IMR-90 (cell line): ENCODE measurements around the gene JADE3. TPM values are rescaled to one million over a fixed set of nuclear protein-coding genes. Genes with fewer than 3 reads are reported as not detected.

Source experiments
- ATAC-seq: fragments of 200-7000 bp; cut with Tn5 transposase; 2 replicates; pipeline ENCODE4 v1.9.1; 2020; ENCODE audit warnings: low read depth, mild to moderate bottlenecking, moderate library complexity
- BruUV-seq: library from RNA; stranded (reverse); fragments of 400-500 nt; replicated peaks from 2 replicates; lab custom pipeline; 2021; lab: Mats Ljungman, UMichigan
- CTCF ChIA-PET: fragments of 300-600 bp; formaldehyde crosslinking; extraction: SDS; loops from one replicate; lab custom pipeline; 2021; ENCODE audit warnings: antibody characterized with exemption; lab: Yijun Ruan, JAX
- POLR2A ChIA-PET: fragments of 300-600 bp; sonication (Branson Sonifier 250); formaldehyde crosslinking; loops from one replicate; lab custom pipeline; 2022; ENCODE audit warnings: antibody characterized with exemption; ENCODE audit not compliant: unreplicated experiment; lab: Charles Lee
- DNase-seq: peaks from one replicate; pipeline ENCODE4 v3.0.0; 2013
- H2AFZ ChIP-seq: replicated peaks from 2 replicates; pipeline ENCODE3; 2013; ENCODE audit warnings: low read length, mild to moderate bottlenecking; ENCODE audit not compliant: poor library complexity
- H2AK5ac ChIP-seq: 2 replicates; pipeline ENCODE4 v1.6.1; 2013; ENCODE audit warnings: low read depth, low read length, inconsistent platforms
- H2AK9ac ChIP-seq: replicated peaks from 2 replicates; pipeline ENCODE3; 2013; ENCODE audit warnings: mild to moderate bottlenecking, low read depth, low read length, moderate library complexity; ENCODE audit not compliant: poor library complexity
- H2BK120ac ChIP-seq: 2 replicates; pipeline ENCODE4 v1.6.1; 2013; ENCODE audit warnings: low read depth, low read length, inconsistent platforms
- H2BK15ac ChIP-seq: 3 replicates; pipeline ENCODE4 v1.6.1; 2013; ENCODE audit warnings: low read depth, low read length, inconsistent platforms
- H2BK20ac ChIP-seq: 2 replicates; pipeline ENCODE4 v1.6.1; 2013; ENCODE audit warnings: low read depth, mild to moderate bottlenecking, inconsistent platforms, low read length, moderate library complexity
- H2BK5ac ChIP-seq: 2 replicates; pipeline ENCODE4 v1.6.1; 2013; ENCODE audit warnings: mild to moderate bottlenecking, low read depth, low read length, inconsistent platforms; ENCODE audit not compliant: poor library complexity, severe bottlenecking
- H3K14ac ChIP-seq: replicated peaks from 2 replicates; pipeline ENCODE4 v1.6.1; 2013; ENCODE audit warnings: low read depth, low read length, inconsistent platforms
- H3K18ac ChIP-seq: 2 replicates; pipeline ENCODE4 v1.6.1; 2013; ENCODE audit warnings: low read depth, low read length, control low read depth
- H3K23ac ChIP-seq: 2 replicates; pipeline ENCODE4 v1.6.1; 2013; ENCODE audit warnings: low read depth, low read length, inconsistent platforms
- H3K27ac ChIP-seq: 2 replicates; pipeline ENCODE4 v1.5.1; 2013; ENCODE audit warnings: mild to moderate bottlenecking, control low read depth, low read length; ENCODE audit not compliant: insufficient read depth
- H3K27me3 ChIP-seq: 2 replicates; pipeline ENCODE4 v1.6.1; 2013; ENCODE audit warnings: low read length; ENCODE audit not compliant: control insufficient read depth, insufficient read depth
- H3K36me3 ChIP-seq: 2 replicates; pipeline ENCODE4 v1.6.1; 2013; ENCODE audit warnings: low read length, mixed read lengths; ENCODE audit not compliant: control insufficient read depth, insufficient read depth
- H3K4ac ChIP-seq: 2 replicates; pipeline ENCODE4 v1.6.1; 2013; ENCODE audit warnings: low read depth, low read length, inconsistent platforms
- H3K4me1 ChIP-seq: 2 replicates; pipeline ENCODE4 v1.6.1; 2013; ENCODE audit warnings: low read length, mixed read lengths; ENCODE audit not compliant: control insufficient read depth, insufficient read depth
- H3K4me2 ChIP-seq: 2 replicates; pipeline ENCODE4 v1.6.1; 2013; ENCODE audit warnings: low read depth, mild to moderate bottlenecking, control low read depth, low read length, moderate library complexity
- H3K4me3 ChIP-seq: 2 replicates; pipeline ENCODE4 v1.5.1; 2013; ENCODE audit warnings: low read depth, mild to moderate bottlenecking, control low read depth, low read length, moderate library complexity; ENCODE audit not compliant: insufficient read depth
- H3K56ac ChIP-seq: 2 replicates; pipeline ENCODE4 v1.6.1; 2013; ENCODE audit warnings: low read length, inconsistent platforms; ENCODE audit not compliant: insufficient read depth; ENCODE audit errors: extremely low read depth
- H3K79me1 ChIP-seq, 2 experiments: 2 replicates each; pipeline ENCODE4 v1.6.1; 2013; ENCODE audit warnings: low read length in 2 of 2, inconsistent platforms in 1 of 2, low read depth in 1 of 2
- H3K9ac ChIP-seq: 2 replicates; pipeline ENCODE4 v1.6.1; 2013; ENCODE audit warnings: low read depth, low read length, control low read depth
- H3K9me1 ChIP-seq: 2 replicates; pipeline ENCODE4 v1.6.1; 2013; ENCODE audit warnings: low read length, inconsistent platforms; ENCODE audit not compliant: insufficient read depth
- H3K9me3 ChIP-seq: 2 replicates; pipeline ENCODE4 v1.6.1; 2013; ENCODE audit warnings: low read length; ENCODE audit not compliant: control insufficient read depth, insufficient read depth
- H4K20me1 ChIP-seq: 2 replicates; pipeline ENCODE4 v1.6.1; 2013; ENCODE audit warnings: low read length, inconsistent platforms; ENCODE audit not compliant: insufficient read depth
- H4K5ac ChIP-seq: 2 replicates; pipeline ENCODE4 v1.6.1; 2013; ENCODE audit warnings: mild to moderate bottlenecking, low read depth, low read length, control low read depth
- H4K8ac ChIP-seq, 2 experiments: 2 replicates each; pipeline ENCODE4 v1.6.1; 2013; ENCODE audit warnings: low read depth in 2 of 2, low read length in 2 of 2, control low read depth in 1 of 2, inconsistent platforms in 1 of 2
- H4K91ac ChIP-seq: 2 replicates; pipeline ENCODE4 v1.6.1; 2013; ENCODE audit warnings: low read depth, low read length, inconsistent platforms; ENCODE audit not compliant: insufficient read depth
- BHLHE40 ChIP-seq: fragments of 150-350 bp; IDR thresholded peaks from 2 replicates; pipeline ENCODE4 v1.6.1; 2016; ENCODE audit warnings: mild to moderate bottlenecking, low read depth, low read length
- CEBPB ChIP-seq: IDR thresholded peaks from 2 replicates; pipeline ENCODE4 v1.6.1; 2012; ENCODE audit warnings: low read depth, low read length, improper control_type of control experiment
- CTCF ChIP-seq: conservative IDR thresholded peaks from 2 replicates; pipeline ENCODE4 v1.5.1; 2012; ENCODE audit warnings: mild to moderate bottlenecking, low read depth, low read length, improper control_type of control experiment
- MXI1 ChIP-seq: IDR thresholded peaks from 2 replicates; pipeline ENCODE4 v1.6.1; 2012; ENCODE audit warnings: low read depth, mild to moderate bottlenecking, low read length, moderate library complexity, borderline replicate concordance
- POLR2A ChIP-seq: IDR thresholded peaks from 2 replicates; pipeline ENCODE4 v1.6.1; 2012; ENCODE audit warnings: mild to moderate bottlenecking, low read depth, low read length
- RAD21 ChIP-seq: IDR thresholded peaks from 2 replicates; pipeline ENCODE4 v1.6.1; 2012; ENCODE audit warnings: low read length, improper control_type of control experiment
- RCOR1 ChIP-seq: IDR thresholded peaks from 2 replicates; pipeline ENCODE4 v1.6.1; 2012; ENCODE audit warnings: mild to moderate bottlenecking, low read length, improper control_type of control experiment; ENCODE audit not compliant: insufficient replicate concordance
- RFX5 ChIP-seq: IDR thresholded peaks from 2 replicates; pipeline ENCODE4 v1.8.0; 2012; ENCODE audit warnings: low read depth, mild to moderate bottlenecking, low read length, moderate library complexity
- USF2 ChIP-seq: fragments of 150-350 bp; IDR thresholded peaks from 2 replicates; pipeline ENCODE4 v1.6.1; 2017; ENCODE audit warnings: mild to moderate bottlenecking, antibody characterized with exemption, low read length, low read depth
- dilution Hi-C: fragments of 300-500 bp; cut with HindIII; formaldehyde crosslinking; loops from one replicate; pipeline ENCODE4 v1.14.3; 2018; ENCODE audit warnings: low sequenced_read_pairs; ENCODE audit not compliant: unreplicated experiment
- in situ Hi-C: fragments of 300-500 bp; cut with MboI; formaldehyde crosslinking; loops from 3 replicates; pipeline ENCODE4 v1.14.3; 2019; ENCODE audit warnings: low sequenced_read_pairs, inconsistent platforms, mixed read lengths
- intact Hi-C: fragments of 100-400 bp; cut with micrococcal nuclease; formaldehyde crosslinking; loops from 2 replicates; pipeline ENCODE4 v1.10.0; 2022
- polyA plus RNA-seq, 3 experiments: library from polyadenylated mRNA; depleted of rRNA; stranded (reverse); fragments of >200 nt; gene quantifications; 2 replicates each; pipeline ENCODE4 v1.2.3, GENCODE V29; 2012; ENCODE audit warnings: low replicate concordance in 1 of 3
- total RNA-seq: library from RNA; depleted of rRNA; stranded (reverse); fragments of >200 nt; gene quantifications from 2 replicates; pipeline ENCODE4 v1.2.3, GENCODE V29; 2012

JADE3 gene
- total and polyA plus RNA-seq, 2 of the 4 experiments (the other 2 are of a cell fraction), result 2.1 to 4.7 TPM

GRCh38 chrX:47068720-47069119 lies 156.5 kb downstream of the JADE3 start:
- H3K9me1 ChIP-seq, result no peaks in the 10 kb centered on the region
- ATAC-seq (no peak), DNase-seq (no peak)
- H2BK20ac ChIP-seq, result no peak overlapping the region
- BruUV-seq, result no TSS peak
- H2AFZ ChIP-seq, result no peak overlapping the region
- no peaks in the 10 kb centered on the region for H3K4me1 ChIP-seq
- H3K4me2 ChIP-seq, result no peak overlapping the region
- H3K27ac ChIP-seq, result no peak overlapping the region
- TF ChIP-seq BHLHE40 (no peak), RAD21 (no peak), USF2 (no peak), RCOR1 (no peak), CTCF (no peak), RFX5 (no peak), POLR2A (no peak), MXI1 (no peak), CEBPB (no peak)
- H3K27me3 ChIP-seq, result peaks cover 4% of the 10 kb centered on the region
- H3K9me3 ChIP-seq, result no peaks in the 10 kb centered on the region
- H2BK120ac ChIP-seq, result no peak overlapping the region
- no peak overlapping the region for H3K9ac ChIP-seq
- no peaks in the 10 kb centered on the region for H4K20me1 ChIP-seq
- H3K4me3 ChIP-seq, result no peak overlapping the region
- H3K18ac ChIP-seq, result no peak overlapping the region
- no peak overlapping the region for H3K23ac ChIP-seq
- no peak overlapping the region for H3K56ac ChIP-seq
- ChIA-PET CTCF (interaction anchor here (0.6 kb wide), 1 partner anchor 25 kb away, joined by 3 read pairs; no protein-coding TSS in a partner anchor), POLR2A (no interaction called here)
- H3K14ac ChIP-seq, result no peak overlapping the region
- no peak overlapping the region for H2BK5ac ChIP-seq
- no peaks in the 10 kb centered on the region for H3K36me3 ChIP-seq
- no peak overlapping the region for H2AK5ac ChIP-seq
- H3K4ac ChIP-seq, result no peak overlapping the region
- no peak overlapping the region for H2BK15ac ChIP-seq
- H4K5ac ChIP-seq, result no peak overlapping the region
- H2AK9ac ChIP-seq, result no peak overlapping the region
- in situ Hi-C loops, result no loop called here
- dilution Hi-C loops, result no loop called here
- H4K8ac ChIP-seq, result no peak overlapping the region
- intact Hi-C loops, result no loop called here
- no peaks in the 10 kb centered on the region for H3K79me1 ChIP-seq
- H4K91ac ChIP-seq, result no peak overlapping the region
